ENCODE results near the gene CDKL4. TPM values are rescaled to one million over a fixed set of nuclear protein-coding genes. Genes with fewer than 3 reads are reported as not detected.
"Not testable (repeated sequence)": the region's sequence is repeated elsewhere in the genome, so short reads cannot be mapped to it uniquely, and the experiment has no call there.

The CDKL4 gene
- total RNA-seq, 6 experiments from 2014 or later: 0.14 to 0.54 (median 0.34) TPM; not detected in 1

GRCh38 chr2:39246382-39246980 is 2.7 kb upstream of the CDKL4 start:
- Mint-ChIP-seq H3K36me3 (ENCODE audit: low read depth) (peaks cover 25% of the 10 kb centered on the region), H3K9me3 (peaks cover 6% of the 10 kb centered on the region; the same call in 1 of the 2 replicates)

DNA sequence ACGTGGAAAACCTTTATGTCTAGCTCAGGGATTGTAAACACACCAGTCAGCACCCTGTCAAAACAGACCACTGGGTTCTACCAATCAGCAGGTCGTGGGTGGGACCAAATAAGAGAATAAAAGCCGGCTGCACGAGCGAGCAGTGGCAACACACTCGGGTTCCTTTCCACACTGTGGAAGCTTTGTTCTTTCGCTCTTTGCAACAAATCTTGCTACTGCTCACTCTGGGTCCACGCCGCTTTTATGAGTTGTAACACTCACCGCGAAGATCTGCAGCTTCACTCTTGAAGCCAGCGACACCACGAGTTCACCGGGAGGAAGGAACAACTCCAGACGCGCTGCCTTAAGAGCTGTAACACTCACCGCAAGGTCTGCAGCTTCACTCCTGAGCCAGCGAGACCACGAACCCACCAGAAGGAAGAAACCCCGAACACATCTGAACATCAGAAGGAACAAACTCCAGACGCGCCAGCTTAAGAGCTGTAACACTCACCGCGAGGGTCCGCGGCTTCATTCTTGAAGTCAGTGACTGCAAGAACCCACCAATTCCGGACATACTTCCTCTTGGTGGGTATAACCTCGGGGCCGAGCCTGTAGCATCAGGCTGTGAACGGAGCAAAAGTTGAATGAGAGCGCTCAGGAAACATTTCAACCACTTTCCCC is 1.3 kb upstream of the CDKL4 start:
- Mint-ChIP-seq H3K4me3 (peak overlapping the region; percentile 48), H3K36me3 (ENCODE audit: low read depth) (peaks cover 11% of the 10 kb centered on the region; the same call in 1 of the 2 replicates)
- H3K4me1 Mint-ChIP-seq (ENCODE audit: low read depth); H3K27ac Mint-ChIP-seq; H3K9me3 Mint-ChIP-seq; DNase-seq; H3K27me3 Mint-ChIP-seq (ENCODE audit: insufficient read depth): not testable (repeated sequence)

More at GRCh38 chr2:39246382-39246980, 2.7 kb upstream of the CDKL4 start:
- DNase-seq: no peak
- H3K27me3 Mint-ChIP-seq (ENCODE audit: insufficient read depth): peaks cover 2% of the 10 kb centered on the region
- no peak overlapping the region for H3K4me3 Mint-ChIP-seq
- TF ChIP-seq, protein P1, sequence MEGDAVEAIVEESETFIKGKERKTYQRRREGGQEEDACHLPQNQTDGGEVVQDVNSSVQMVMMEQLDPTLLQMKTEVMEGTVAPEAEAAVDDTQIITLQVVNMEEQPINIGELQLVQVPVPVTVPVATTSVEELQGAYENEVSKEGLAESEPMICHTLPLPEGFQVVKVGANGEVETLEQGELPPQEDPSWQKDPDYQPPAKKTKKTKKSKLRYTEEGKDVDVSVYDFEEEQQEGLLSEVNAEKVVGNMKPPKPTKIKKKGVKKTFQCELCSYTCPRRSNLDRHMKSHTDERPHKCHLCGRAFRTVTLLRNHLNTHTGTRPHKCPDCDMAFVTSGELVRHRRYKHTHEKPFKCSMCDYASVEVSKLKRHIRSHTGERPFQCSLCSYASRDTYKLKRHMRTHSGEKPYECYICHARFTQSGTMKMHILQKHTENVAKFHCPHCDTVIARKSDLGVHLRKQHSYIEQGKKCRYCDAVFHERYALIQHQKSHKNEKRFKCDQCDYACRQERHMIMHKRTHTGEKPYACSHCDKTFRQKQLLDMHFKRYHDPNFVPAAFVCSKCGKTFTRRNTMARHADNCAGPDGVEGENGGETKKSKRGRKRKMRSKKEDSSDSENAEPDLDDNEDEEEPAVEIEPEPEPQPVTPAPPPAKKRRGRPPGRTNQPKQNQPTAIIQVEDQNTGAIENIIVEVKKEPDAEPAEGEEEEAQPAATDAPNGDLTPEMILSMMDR (IDR thresholded peaks at IDR 0.05): no peak
- no peaks in the 10 kb centered on the region for H3K4me1 Mint-ChIP-seq (ENCODE audit: low read depth)
- H3K27ac Mint-ChIP-seq: no peak overlapping the region; the same call in 1 of the 2 replicates

DNA sequence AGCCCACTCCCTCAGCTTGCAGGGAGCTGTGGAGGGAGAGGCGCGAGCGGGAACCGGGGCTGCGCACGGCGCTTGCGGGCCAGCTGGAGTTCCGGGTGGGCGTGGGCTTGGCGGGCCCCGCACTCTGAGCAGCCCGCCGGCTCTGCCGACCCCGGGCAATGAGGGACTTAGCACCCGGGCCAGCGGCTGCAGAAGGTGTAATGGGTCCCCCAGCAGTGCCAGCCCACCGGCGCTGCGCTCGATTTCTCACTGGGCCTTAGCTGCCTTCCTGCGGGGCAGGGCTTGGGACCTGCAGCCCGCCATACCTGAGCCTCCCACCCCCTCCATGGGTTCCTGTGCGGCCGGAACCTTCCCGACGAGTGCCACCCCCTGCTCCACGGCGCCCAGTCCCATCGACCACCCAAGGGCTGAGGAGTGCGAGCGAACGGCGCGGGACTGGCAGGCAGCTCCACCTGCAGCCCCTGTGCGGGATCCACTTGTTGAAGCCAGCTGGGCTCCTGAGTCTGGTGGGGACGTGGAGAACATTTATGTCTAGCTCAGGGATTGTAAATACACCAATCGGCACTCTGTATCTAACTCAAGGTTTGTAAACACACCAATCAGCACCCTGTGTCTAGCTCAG is 582 bp upstream of the CDKL4 start:
- Mint-ChIP-seq H3K36me3 (ENCODE audit: low read depth) (peaks cover 11% of the 10 kb centered on the region; the same call in 1 of the 2 replicates), H3K4me3 (peak overlapping the region; percentile 48)
- H3K27me3 Mint-ChIP-seq (ENCODE audit: insufficient read depth); H3K9me3 Mint-ChIP-seq; DNase-seq; H3K4me1 Mint-ChIP-seq (ENCODE audit: low read depth); H3K27ac Mint-ChIP-seq: not testable (repeated sequence)

- DNase-seq: no peak
- H3K27ac Mint-ChIP-seq: no peak overlapping the region
- TF ChIP-seq, protein P1 (IDR thresholded peaks at IDR 0.05): no peak
- no peaks in the 10 kb centered on the region for H3K4me1 Mint-ChIP-seq (ENCODE audit: low read depth)
- no peak overlapping the region for H3K4me3 Mint-ChIP-seq
- peaks cover 6% of the 10 kb centered on the region; the same call in 1 of the 2 replicates for H3K9me3 Mint-ChIP-seq
- no peaks in the 10 kb centered on the region; the same call in none of the 2 replicates for H3K27me3 Mint-ChIP-seq (ENCODE audit: insufficient read depth)
- 0 out of 2 replicates have a peak, but pooled peaks cover 6% of the 10 kb centered on the region for H3K36me3 Mint-ChIP-seq (ENCODE audit: low read depth)
Observed at GRCh38 chr2:39241588-39241987, 2.2 kb downstream of the CDKL4 start.

DNA sequence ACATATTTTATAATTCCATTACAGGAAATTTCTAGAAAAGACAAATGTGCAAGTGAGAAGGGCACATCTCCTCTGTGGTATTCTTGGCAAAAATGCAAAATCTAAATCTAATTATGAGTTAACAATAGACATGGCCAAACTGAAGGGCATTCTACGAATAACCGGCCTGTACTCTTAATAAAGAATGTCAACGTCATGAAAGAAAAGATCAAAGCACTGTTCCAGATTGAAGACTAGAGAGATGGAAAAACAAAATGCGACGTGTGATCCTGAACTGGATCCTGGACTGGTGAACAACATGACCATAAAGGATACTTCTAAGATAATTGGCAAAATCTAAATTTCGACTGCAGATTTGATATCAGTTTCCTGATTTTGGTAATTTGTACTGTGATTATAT is 3.0 kb downstream of the CDKL4 start:
- peaks cover 6% of the 10 kb centered on the region; the same call in 1 of the 2 replicates for H3K9me3 Mint-ChIP-seq
- TF ChIP-seq, protein P1 (IDR thresholded peaks at IDR 0.05): no peak

GRCh38 chr2:39234754-39235153 is 9.0 kb downstream of the CDKL4 start:
- H3K27me3 Mint-ChIP-seq (ENCODE audit: insufficient read depth): peaks cover 2% of the 10 kb centered on the region; the same call in 1 of the 2 replicates
- H3K4me3 Mint-ChIP-seq: no peak overlapping the region
- TF ChIP-seq, protein P1 (IDR thresholded peaks at IDR 0.05): no peak
- no peaks in the 10 kb centered on the region; the same call in 1 of the 2 replicates for H3K9me3 Mint-ChIP-seq
- peaks cover 16% of the 10 kb centered on the region for H3K4me1 Mint-ChIP-seq (ENCODE audit: low read depth)
- H3K36me3 Mint-ChIP-seq (ENCODE audit: low read depth): no peaks in the 10 kb centered on the region
- no peak overlapping the region for H3K27ac Mint-ChIP-seq
- DNase-seq: no peak

More for the DNA sequence above, 3.0 kb downstream of the CDKL4 start:
- Mint-ChIP-seq H3K4me3 (no peak overlapping the region), H3K27me3 (ENCODE audit: insufficient read depth) (no peaks in the 10 kb centered on the region; the same call in none of the 2 replicates), H3K4me1 (ENCODE audit: low read depth) (no peaks in the 10 kb centered on the region), H3K36me3 (ENCODE audit: low read depth) (0 out of 2 replicates have a peak, but pooled peaks cover 6% of the 10 kb centered on the region), H3K27ac (no peak overlapping the region)
- no peak for DNase-seq

Data from HFFc6 (cell line).